ENCODE measurements around the gene XIST. TPM values are rescaled to one million over a fixed set of nuclear protein-coding genes. Genes with fewer than 3 reads are reported as not detected.

The XIST gene
- total RNA-seq, 1 donor from 2014 or later, result not detected

- no peak for TF ChIP-seq CTCF (IDR thresholded peaks at IDR 0.05; ENCODE audit: insufficient read depth, low read depth, low read length)
- TF ChIP-seq EZH2 (IDR thresholded peaks at IDR 0.05; ENCODE audit: insufficient read depth, low read length), result no peak
- Histone ChIP-seq H4K20me1 (ENCODE audit: insufficient read depth, low read length) (no peaks in the 10 kb centered on the region), H3K36me3 (ENCODE audit: insufficient read depth, low read length) (no peaks in the 10 kb centered on the region), H3K79me2 (ENCODE audit: insufficient read depth, low read length) (no peaks in the 10 kb centered on the region), H3K9ac (ENCODE audit: low read length) (no peak overlapping the region), H3K4me1 (ENCODE audit: insufficient read depth, low read length) (no peaks in the 10 kb centered on the region), H3K4me3 (ENCODE audit: insufficient read depth, low read depth, low read length) (no peak overlapping the region), H2AFZ (ENCODE audit: low read depth, low read length) (no peak overlapping the region), H3K27ac (ENCODE audit: low read depth, low read length) (no peak overlapping the region), H3K9me3 (ENCODE audit: insufficient read depth, low read depth, low read length) (no peaks in the 10 kb centered on the region), H3K27me3 (ENCODE audit: insufficient read depth, low read length) (no peaks in the 10 kb centered on the region), H3K4me2 (ENCODE audit: low read length) (no peak overlapping the region)
- Mint-ChIP-seq H3K9me3 (ENCODE audit: unreplicated experiment) (no peaks in the 10 kb centered on the region), H3K36me3 (ENCODE audit: low read depth, unreplicated experiment) (no peaks in the 10 kb centered on the region), H3K4me3 (ENCODE audit: unreplicated experiment) (no peak overlapping the region), H3K27ac (ENCODE audit: unreplicated experiment) (no peak overlapping the region), H3K4me1 (ENCODE audit: low read depth, unreplicated experiment) (no peaks in the 10 kb centered on the region), H3K27me3 (ENCODE audit: low read depth, unreplicated experiment) (no peaks in the 10 kb centered on the region)
- FAIRE-seq (peak; percentile 88), DNase-seq (ENCODE audit: low read depth) (no peak)
These were observed 9.8 kb downstream of the XIST start for GRCh38 chrX:73842541-73843234.

- H3K36me3 Mint-ChIP-seq (ENCODE audit: low read depth, unreplicated experiment), result no peaks in the 10 kb centered on the region
- no peaks in the 10 kb centered on the region for H3K36me3 ChIP-seq (ENCODE audit: insufficient read depth, low read length)
These were observed 11.2 kb downstream of the XIST start for GRCh38 chrX:73841337-73841736.

More at GRCh38 chrX:73841337-73841736, 11.2 kb downstream of the XIST start:
- Histone ChIP-seq H3K4me3 (ENCODE audit: insufficient read depth, low read depth, low read length) (no peak overlapping the region), H3K9ac (ENCODE audit: low read length) (no peak overlapping the region), H2AFZ (ENCODE audit: low read depth, low read length) (no peak overlapping the region), H3K27ac (ENCODE audit: low read depth, low read length) (no peak overlapping the region), H3K4me2 (ENCODE audit: low read length) (no peak overlapping the region), H3K79me2 (ENCODE audit: insufficient read depth, low read length) (no peaks in the 10 kb centered on the region), H4K20me1 (ENCODE audit: insufficient read depth, low read length) (no peaks in the 10 kb centered on the region), H3K27me3 (ENCODE audit: insufficient read depth, low read length) (no peaks in the 10 kb centered on the region), H3K9me3 (ENCODE audit: insufficient read depth, low read depth, low read length) (no peaks in the 10 kb centered on the region), H3K4me1 (ENCODE audit: insufficient read depth, low read length) (no peaks in the 10 kb centered on the region)
- DNase-seq (ENCODE audit: low read depth), result no peak
- Mint-ChIP-seq H3K9me3 (ENCODE audit: unreplicated experiment) (no peaks in the 10 kb centered on the region), H3K4me3 (ENCODE audit: unreplicated experiment) (no peak overlapping the region), H3K27me3 (ENCODE audit: low read depth, unreplicated experiment) (no peaks in the 10 kb centered on the region), H3K27ac (ENCODE audit: unreplicated experiment) (no peak overlapping the region), H3K4me1 (ENCODE audit: low read depth, unreplicated experiment) (no peaks in the 10 kb centered on the region)
- TF ChIP-seq CTCF (IDR thresholded peaks at IDR 0.05; ENCODE audit: insufficient read depth, low read depth, low read length), result no peak
- no peak for FAIRE-seq

All from astrocyte (in vitro differentiated cells and primary cell).